Measurements from ENCODE around the gene DNAJC13.

DNAJC13 gene

GRCh38 chr3:132556508-132557159 is 139.3 kb downstream of the DNAJC13 start:
- TF ChIP-seq EZH2 (IDR thresholded peaks at IDR 0.05; ENCODE audit: borderline replicate concordance, low read depth, low read length, severe bottlenecking) (no peak), CTCF (IDR thresholded peaks at IDR 0.05; ENCODE audit: borderline replicate concordance, extremely low read depth, low read length, poor library complexity, severe bottlenecking) (no peak)
- H4K20me1 ChIP-seq (ENCODE audit: insufficient read depth, low read length): no peaks in the 10 kb centered on the region
- no peaks in the 10 kb centered on the region for H3K9me3 ChIP-seq (ENCODE audit: insufficient read depth, low read length, severe bottlenecking)
- no peak overlapping the region for H3K27ac ChIP-seq (ENCODE audit: low read length)
- H3K4me3 ChIP-seq (ENCODE audit: low read depth in 1 of 2, low read length in 2 of 2): no peak overlapping the region
- no peak for DNase-seq
- H3K36me3 ChIP-seq (ENCODE audit: insufficient read depth, low read length): no peaks in the 10 kb centered on the region
- H2AFZ ChIP-seq (ENCODE audit: low read depth, low read length): no peak overlapping the region
- H3K27me3 ChIP-seq (ENCODE audit: insufficient read depth, low read length, poor library complexity): no peaks in the 10 kb centered on the region
- no peak for ATAC-seq (ENCODE audit: insufficient read depth, low read depth)
- H3K9ac ChIP-seq (ENCODE audit: low read depth, low read length): no peak overlapping the region
- H3K4me1 ChIP-seq (ENCODE audit: insufficient read depth, low read length): peaks cover under 1% of the 10 kb centered on the region
- no peaks in the 10 kb centered on the region for H3K79me2 ChIP-seq (ENCODE audit: insufficient read depth, low read length)
- no peak overlapping the region for H3K4me2 ChIP-seq (ENCODE audit: insufficient read depth, low read length)

GRCh38 chr3:132561003-132561402 is 143.7 kb downstream of the DNAJC13 start:
- Histone ChIP-seq H3K4me2 (ENCODE audit: insufficient read depth, low read length) (no peak overlapping the region), H3K27ac (ENCODE audit: low read length) (no peak overlapping the region), H3K9me3 (ENCODE audit: insufficient read depth, low read length, severe bottlenecking) (no peaks in the 10 kb centered on the region), H3K36me3 (ENCODE audit: insufficient read depth, low read length) (no peaks in the 10 kb centered on the region), H3K4me1 (ENCODE audit: insufficient read depth, low read length) (no peaks in the 10 kb centered on the region), H2AFZ (ENCODE audit: low read depth, low read length) (no peak overlapping the region), H3K79me2 (ENCODE audit: insufficient read depth, low read length) (no peaks in the 10 kb centered on the region), H4K20me1 (ENCODE audit: insufficient read depth, low read length) (no peaks in the 10 kb centered on the region), H3K9ac (ENCODE audit: low read depth, low read length) (no peak overlapping the region), H3K4me3 (ENCODE audit: low read depth in 1 of 2, low read length in 2 of 2) (no peak overlapping the region), H3K27me3 (ENCODE audit: insufficient read depth, low read length, poor library complexity) (no peaks in the 10 kb centered on the region)
- TF ChIP-seq EZH2 (IDR thresholded peaks at IDR 0.05; ENCODE audit: borderline replicate concordance, low read depth, low read length, severe bottlenecking) (no peak), CTCF (IDR thresholded peaks at IDR 0.05; ENCODE audit: borderline replicate concordance, extremely low read depth, low read length, poor library complexity, severe bottlenecking) (no peak)
- DNase-seq (no peak), ATAC-seq (ENCODE audit: insufficient read depth, low read depth) (no peak)

GRCh38 chr3:132563420-132564069 is 146.2 kb downstream of the DNAJC13 start:
- ATAC-seq (ENCODE audit: insufficient read depth, low read depth) (no peak), DNase-seq (no peak)
- Histone ChIP-seq H3K4me3 (ENCODE audit: low read depth in 1 of 2, low read length in 2 of 2) (no peak overlapping the region), H3K9me3 (ENCODE audit: insufficient read depth, low read length, severe bottlenecking) (no peaks in the 10 kb centered on the region), H4K20me1 (ENCODE audit: insufficient read depth, low read length) (no peaks in the 10 kb centered on the region), H3K27ac (ENCODE audit: low read length) (no peak overlapping the region), H3K36me3 (ENCODE audit: insufficient read depth, low read length) (no peaks in the 10 kb centered on the region), H3K4me2 (ENCODE audit: insufficient read depth, low read length) (no peak overlapping the region), H3K9ac (ENCODE audit: low read depth, low read length) (no peak overlapping the region), H3K4me1 (ENCODE audit: insufficient read depth, low read length) (no peaks in the 10 kb centered on the region), H3K79me2 (ENCODE audit: insufficient read depth, low read length) (no peaks in the 10 kb centered on the region), H3K27me3 (ENCODE audit: insufficient read depth, low read length, poor library complexity) (no peaks in the 10 kb centered on the region), H2AFZ (ENCODE audit: low read depth, low read length) (no peak overlapping the region)
- no peak for TF ChIP-seq CTCF (IDR thresholded peaks at IDR 0.05; ENCODE audit: borderline replicate concordance, extremely low read depth, low read length, poor library complexity, severe bottlenecking)
- no peak for TF ChIP-seq EZH2 (IDR thresholded peaks at IDR 0.05; ENCODE audit: borderline replicate concordance, low read depth, low read length, severe bottlenecking)
